A673 (cell line): Measurements from ENCODE around the gene MET. TPM values are rescaled to one million over a fixed set of nuclear protein-coding genes. Genes with fewer than 3 reads are reported as not detected.
"Not testable (repeated sequence)": the region's sequence is repeated elsewhere in the genome, so short reads cannot be mapped to it uniquely, and the experiment has no call there.

Experiments
- BruUV-seq: library from RNA; stranded (reverse); fragments of 400-500 nt; replicated peaks from 2 replicates; lab custom pipeline; 2021; lab: Mats Ljungman, UMichigan
- CTCF ChIA-PET: fragments of 300-600 bp; sonication (Branson Sonifier 250); formaldehyde crosslinking; loops from one replicate; lab custom pipeline; 2022; ENCODE audit warnings: antibody characterized with exemption; lab: Charles Lee
- POLR2A ChIA-PET: fragments of 300-600 bp; sonication (Branson Sonifier 250); formaldehyde crosslinking; loops from one replicate; lab custom pipeline; 2022; ENCODE audit warnings: antibody characterized with exemption; ENCODE audit not compliant: low non-redundant PET; lab: Charles Lee
- DNase-seq: peaks from one replicate; pipeline ENCODE4 v3.0.0-alpha.2; 2015; ENCODE audit warnings: low spot score
- H3K27ac ChIP-seq: fragments of 200-600 bp; sonication (generic); 2 replicates; pipeline ENCODE4 v1.5.1; 2016; ENCODE audit warnings: mixed run types, low read depth, mild to moderate bottlenecking, mixed read lengths, antibody characterized with exemption, low read length; ENCODE audit not compliant: poor library complexity, severe bottlenecking
- H3K27me3 ChIP-seq: fragments of 200-600 bp; sonication (generic); replicated peaks from 2 replicates; pipeline ENCODE4 v1.6.1; 2017; ENCODE audit warnings: mixed run types, low read depth, mild to moderate bottlenecking, mixed read lengths, antibody characterized with exemption, low read length; ENCODE audit not compliant: insufficient read depth, poor library complexity
- H3K36me3 ChIP-seq: fragments of 200-600 bp; sonication (generic); 2 replicates; pipeline ENCODE4 v1.6.1; 2016; ENCODE audit warnings: mixed run types, mild to moderate bottlenecking, mixed read lengths, antibody characterized with exemption, low read length; ENCODE audit not compliant: insufficient read depth, poor library complexity, severe bottlenecking
- H3K4me1 ChIP-seq: fragments of 200-600 bp; sonication (generic); 2 replicates; pipeline ENCODE4 v1.6.1; 2017; ENCODE audit warnings: mixed run types, mild to moderate bottlenecking, mixed read lengths, antibody characterized with exemption, low read length; ENCODE audit not compliant: insufficient read depth, poor library complexity, severe bottlenecking
- H3K4me3 ChIP-seq: fragments of 200-600 bp; sonication (generic); 2 replicates; pipeline ENCODE4 v1.5.1; 2016; ENCODE audit warnings: low read depth, mixed run types, mild to moderate bottlenecking, mixed read lengths, low read length; ENCODE audit not compliant: poor library complexity, severe bottlenecking
- H3K9me3 ChIP-seq: fragments of 200-600 bp; sonication (generic); 2 replicates; pipeline ENCODE4 v1.6.1; 2016; ENCODE audit warnings: mixed run types, low read depth, mild to moderate bottlenecking, mixed read lengths, antibody characterized with exemption, low read length; ENCODE audit not compliant: poor library complexity, severe bottlenecking
- EZH2 ChIP-seq: fragments of 200-600 bp; sonication (generic); IDR thresholded peaks from 2 replicates; pipeline ENCODE4 v1.6.1; 2017; ENCODE audit warnings: borderline replicate concordance, low read depth, mild to moderate bottlenecking, mixed read lengths, antibody characterized with exemption, low read length; ENCODE audit not compliant: poor library complexity, severe bottlenecking
- intact Hi-C: fragments of 100-400 bp; cut with micrococcal nuclease; formaldehyde crosslinking; loops from one replicate; pipeline ENCODE4 v1.10.0; 2022; ENCODE audit not compliant: unreplicated experiment
- total RNA-seq: library from RNA; stranded (reverse); gene quantifications from 2 replicates; pipeline ENCODE4 v1.2.3, GENCODE V29; 2021
- TF ChIP-seq, protein P1 (sequence below): fragments of 300-800, 200-600 bp; sonication (generic); conservative IDR thresholded peaks from 2 replicates; pipeline ENCODE4 v1.5.1; 2017; ENCODE audit warnings: low read depth, mild to moderate bottlenecking, antibody characterized with exemption, low read length, moderate library complexity, mixed read lengths

MET gene
- total RNA-seq, 1 experiment from 2014 or later: 6.8 TPM

DNA sequence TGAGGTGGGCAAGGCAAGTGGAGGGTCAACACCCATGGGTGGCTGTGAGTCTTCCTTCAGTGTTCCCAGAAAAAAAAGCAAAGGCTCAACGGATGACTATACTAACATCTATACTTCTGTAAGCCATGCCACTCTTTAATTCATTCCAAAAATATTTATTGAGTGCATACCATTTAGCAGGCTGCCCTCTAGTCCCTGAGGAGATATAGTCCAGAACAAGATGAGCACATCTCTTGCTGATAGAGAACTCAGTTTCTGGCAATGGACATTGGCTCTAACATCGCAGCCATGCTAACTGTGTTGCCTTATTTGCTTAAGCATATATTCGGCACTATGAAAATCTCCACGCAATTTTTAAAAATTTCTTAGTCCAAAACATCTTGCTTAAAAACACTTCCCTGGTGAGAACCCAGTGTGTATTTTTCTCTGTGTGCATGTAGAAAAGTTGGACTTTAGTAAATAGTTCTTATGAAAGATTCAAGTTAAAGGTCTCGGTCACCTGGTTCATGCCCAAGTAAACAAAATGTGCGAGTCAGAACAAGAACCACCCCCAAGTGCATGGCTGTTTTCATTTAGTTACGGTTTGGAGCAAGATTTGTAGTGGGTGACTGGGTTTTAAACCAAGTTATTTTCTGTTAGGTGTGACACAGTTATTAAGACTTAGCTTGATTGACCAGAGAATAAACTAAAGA is 69.8 kb downstream of the MET start:
- intact Hi-C loops: no loop called here
- no peaks in the 10 kb centered on the region for H3K36me3 ChIP-seq

DNA sequence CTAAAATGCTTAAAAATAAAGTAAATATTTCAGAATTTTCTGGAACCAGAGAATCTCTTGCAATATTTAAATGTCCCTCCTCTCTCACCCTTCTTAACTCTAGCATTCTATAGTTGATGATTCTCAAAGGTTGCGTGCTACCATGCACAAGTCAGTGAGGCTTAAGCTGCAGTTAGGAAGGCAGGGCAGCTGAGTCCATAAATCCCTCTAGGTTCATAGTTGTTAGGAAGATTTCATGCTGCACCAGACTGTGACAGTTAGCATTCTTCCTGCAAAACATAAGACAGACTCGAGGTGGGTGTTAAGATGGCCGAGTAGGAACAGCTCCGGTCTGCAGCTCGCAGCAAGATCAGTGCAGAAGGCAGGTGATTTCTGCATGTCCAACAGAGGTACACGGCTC is 70.6 kb downstream of the MET start:
- intact Hi-C loops: no loop called here
- no peak for TF ChIP-seq EZH2
- TF ChIP-seq, protein P1, sequence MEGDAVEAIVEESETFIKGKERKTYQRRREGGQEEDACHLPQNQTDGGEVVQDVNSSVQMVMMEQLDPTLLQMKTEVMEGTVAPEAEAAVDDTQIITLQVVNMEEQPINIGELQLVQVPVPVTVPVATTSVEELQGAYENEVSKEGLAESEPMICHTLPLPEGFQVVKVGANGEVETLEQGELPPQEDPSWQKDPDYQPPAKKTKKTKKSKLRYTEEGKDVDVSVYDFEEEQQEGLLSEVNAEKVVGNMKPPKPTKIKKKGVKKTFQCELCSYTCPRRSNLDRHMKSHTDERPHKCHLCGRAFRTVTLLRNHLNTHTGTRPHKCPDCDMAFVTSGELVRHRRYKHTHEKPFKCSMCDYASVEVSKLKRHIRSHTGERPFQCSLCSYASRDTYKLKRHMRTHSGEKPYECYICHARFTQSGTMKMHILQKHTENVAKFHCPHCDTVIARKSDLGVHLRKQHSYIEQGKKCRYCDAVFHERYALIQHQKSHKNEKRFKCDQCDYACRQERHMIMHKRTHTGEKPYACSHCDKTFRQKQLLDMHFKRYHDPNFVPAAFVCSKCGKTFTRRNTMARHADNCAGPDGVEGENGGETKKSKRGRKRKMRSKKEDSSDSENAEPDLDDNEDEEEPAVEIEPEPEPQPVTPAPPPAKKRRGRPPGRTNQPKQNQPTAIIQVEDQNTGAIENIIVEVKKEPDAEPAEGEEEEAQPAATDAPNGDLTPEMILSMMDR: no peak
- no peak overlapping the region for H3K27ac ChIP-seq
- H3K9me3 ChIP-seq: no peaks in the 10 kb centered on the region
- ChIA-PET POLR2A (no interaction called here), CTCF (no interaction called here)
- BruUV-seq: no TSS peak
- H3K36me3 ChIP-seq: no peaks in the 10 kb centered on the region
- no peaks in the 10 kb centered on the region for H3K4me1 ChIP-seq
- no peak for DNase-seq
- no peaks in the 10 kb centered on the region for H3K27me3 ChIP-seq
- no peak overlapping the region for H3K4me3 ChIP-seq

More for the DNA sequence above, 69.8 kb downstream of the MET start:
- no TSS peak for BruUV-seq
- DNase-seq: no peak
- Histone ChIP-seq H3K4me1 (no peaks in the 10 kb centered on the region), H3K9me3 (no peaks in the 10 kb centered on the region), H3K4me3 (no peak overlapping the region), H3K27ac (no peak overlapping the region), H3K27me3 (no peaks in the 10 kb centered on the region)
- CTCF ChIA-PET: interaction anchor here (0.7 kb wide), 1 partner anchor 40 kb away, joined by 12 read pairs; no protein-coding TSS in a partner anchor
- TF ChIP-seq, protein P1: no peak
- POLR2A ChIA-PET: no interaction called here

DNA sequence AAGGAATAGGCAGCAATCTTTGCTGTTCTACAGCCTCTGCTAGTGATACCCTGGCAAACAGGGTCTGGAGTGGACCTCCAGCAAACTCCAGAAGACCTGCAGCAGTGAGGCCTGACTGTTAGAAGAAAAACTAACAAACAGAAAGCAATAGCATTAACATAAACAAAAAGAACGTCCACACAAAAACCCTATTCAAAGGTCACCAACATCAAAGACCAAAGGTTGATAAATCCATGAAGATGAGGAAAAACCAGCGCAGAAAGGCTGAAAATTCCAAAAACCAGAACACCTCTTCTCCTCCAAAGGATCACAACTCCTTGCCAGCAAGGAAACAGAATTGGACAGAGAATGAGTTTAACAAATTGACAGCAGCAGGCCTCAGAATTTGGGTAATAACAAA is 71.8 kb downstream of the MET start:
- POLR2A ChIA-PET: not testable (repeated sequence)

GRCh38 chr7:116746388-116746787 is 74.4 kb downstream of the MET start:
- H3K27ac ChIP-seq, H3K9me3 ChIP-seq, DNase-seq, H3K4me1 ChIP-seq, intact Hi-C loops, H3K4me3 ChIP-seq, POLR2A ChIA-PET, CTCF ChIA-PET, H3K36me3 ChIP-seq, H3K27me3 ChIP-seq, BruUV-seq: not testable (repeated sequence)

More for the DNA sequence above, 71.8 kb downstream of the MET start:
- BruUV-seq, DNase-seq, CTCF ChIA-PET, H3K27ac ChIP-seq, H3K36me3 ChIP-seq, H3K4me1 ChIP-seq, H3K27me3 ChIP-seq, intact Hi-C loops, H3K4me3 ChIP-seq, H3K9me3 ChIP-seq: not testable (repeated sequence)

DNA sequence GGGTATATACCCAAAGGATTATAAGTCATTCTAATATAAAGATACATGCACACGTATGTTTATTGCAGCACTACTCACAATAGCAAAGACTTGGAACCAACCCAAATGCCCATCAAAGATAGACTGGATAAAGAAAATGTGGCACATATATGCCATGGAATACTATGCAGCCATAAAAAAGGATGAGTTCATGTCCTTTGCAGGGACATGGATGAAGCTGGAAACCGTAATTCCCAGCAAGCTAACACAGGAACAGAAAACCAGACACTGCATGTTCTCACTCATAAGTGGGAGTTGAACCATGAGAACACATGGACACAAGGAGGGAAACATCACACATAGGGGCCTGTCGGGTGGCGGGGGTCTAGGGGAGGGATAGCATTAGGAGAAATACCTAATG is 79.1 kb downstream of the MET start:
- H3K4me3 ChIP-seq, H3K9me3 ChIP-seq, H3K4me1 ChIP-seq, H3K27ac ChIP-seq, intact Hi-C loops, BruUV-seq, DNase-seq, H3K27me3 ChIP-seq, POLR2A ChIA-PET, H3K36me3 ChIP-seq, CTCF ChIA-PET: not testable (repeated sequence)
